GM19099 (cell line): ENCODE results near the gene HS1BP3.

Experiments
- POLR2A ChIP-seq: IDR thresholded peaks from 3 replicates; pipeline ENCODE4 v1.6.1; 2011; ENCODE audit warnings: low read depth; ENCODE audit not compliant: insufficient read length; ENCODE audit errors: extremely low read depth

Gene HS1BP3

GRCh38 chr2:20660506-20661420 is 9.9 kb upstream of the HS1BP3 start:
- no peak for TF ChIP-seq POLR2A

- no peak for TF ChIP-seq POLR2A
Measured at GRCh38 chr2:20657522-20658235, 6.8 kb upstream of the HS1BP3 start.

DNA sequence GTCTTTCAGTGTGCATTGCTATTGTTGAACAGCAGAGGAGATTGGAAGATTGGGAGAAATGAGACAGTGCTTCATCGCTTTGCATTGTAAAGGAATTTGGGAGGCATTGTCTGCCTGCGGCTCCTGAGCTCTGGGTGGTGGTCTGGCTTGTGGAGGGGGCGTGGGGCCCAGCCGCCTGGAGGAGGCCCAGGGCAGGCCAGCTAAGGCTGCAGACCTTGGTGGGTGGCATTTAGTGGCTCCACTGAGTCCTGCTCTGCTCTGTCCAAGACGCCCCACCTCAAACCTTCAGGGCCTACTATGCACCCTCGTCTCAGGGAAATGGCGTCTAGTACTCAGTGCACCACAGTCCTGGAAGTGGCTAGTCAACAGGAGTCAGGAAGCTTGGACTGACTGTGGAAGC is 5.7 kb upstream of the HS1BP3 start:
- no peak for TF ChIP-seq POLR2A

GRCh38 chr2:20654535-20654813 is 3.6 kb upstream of the HS1BP3 start:
- TF ChIP-seq POLR2A: no peak

GRCh38 chr2:20653695-20654534 is 3.0 kb upstream of the HS1BP3 start:
- TF ChIP-seq POLR2A: no peak

- no peak for TF ChIP-seq POLR2A
Measured at GRCh38 chr2:20652673-20653575, 2.0 kb upstream of the HS1BP3 start.

- no peak for TF ChIP-seq POLR2A
Measured at GRCh38 chr2:20652141-20652540, 1.2 kb upstream of the HS1BP3 start.

DNA sequence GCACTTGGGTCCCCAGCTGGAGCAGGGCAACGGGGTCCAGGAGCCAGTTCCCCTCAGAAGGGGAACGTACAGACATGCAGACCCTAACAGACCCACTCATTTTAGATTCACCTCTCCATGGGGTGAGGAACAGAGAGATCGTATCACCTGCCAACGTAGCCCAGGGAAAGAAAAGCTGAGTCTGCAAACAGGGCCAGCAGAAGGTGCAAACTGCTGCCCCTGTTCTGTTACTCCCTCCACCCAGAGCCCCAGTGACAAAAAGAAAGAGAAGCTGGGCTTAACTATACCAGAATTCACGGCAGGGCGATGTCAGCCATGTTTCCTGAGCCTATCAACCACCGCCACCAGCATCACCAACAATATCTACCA is 817 bp upstream of the HS1BP3 start:
- no peak for TF ChIP-seq POLR2A

GRCh38 chr2:20650393-20650876 is 463 bp downstream of the HS1BP3 start:
- TF ChIP-seq POLR2A: no peak

DNA sequence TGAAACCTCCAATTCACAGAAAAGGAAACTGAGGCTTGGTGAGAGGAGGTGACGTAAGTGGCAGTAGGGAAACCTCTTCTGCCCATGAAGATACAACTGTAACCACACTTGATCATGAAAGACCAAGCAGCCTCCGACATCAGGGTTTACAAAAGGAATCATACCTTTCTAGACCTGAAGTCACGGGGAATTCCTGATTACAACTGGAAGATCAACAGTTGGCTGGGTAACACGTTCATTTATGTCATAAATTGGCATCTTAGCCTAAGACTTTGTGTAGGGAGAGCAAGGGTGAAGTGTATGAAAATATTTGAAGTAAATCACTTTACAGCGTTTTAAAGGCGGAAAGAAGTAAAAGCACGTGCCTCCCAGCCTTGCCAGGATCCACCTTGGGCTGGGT is 922 bp downstream of the HS1BP3 start:
- TF ChIP-seq POLR2A: no peak

DNA sequence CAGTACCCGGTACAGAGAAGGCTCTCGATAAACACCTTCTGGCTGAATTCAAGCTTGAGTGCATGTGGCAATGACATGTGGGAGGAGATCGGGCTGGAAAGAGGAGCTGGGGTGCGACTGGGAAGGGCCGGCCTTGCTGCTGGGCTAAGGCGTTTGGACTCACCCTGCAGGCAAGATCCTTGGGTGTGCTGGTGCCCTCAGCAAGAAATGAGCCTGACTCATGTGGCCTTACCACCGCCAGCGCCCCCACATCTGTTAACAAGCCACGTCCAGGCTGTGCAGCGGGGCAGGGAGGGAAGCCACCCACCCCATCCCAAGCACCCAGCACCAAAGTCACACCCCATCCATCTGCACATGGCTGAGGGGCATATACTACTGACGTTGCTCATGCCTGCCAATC is 1.3 kb downstream of the HS1BP3 start:
- TF ChIP-seq POLR2A: no peak

- TF ChIP-seq POLR2A: no peak
Measured at GRCh38 chr2:20648831-20649230, 2.1 kb downstream of the HS1BP3 start.

DNA sequence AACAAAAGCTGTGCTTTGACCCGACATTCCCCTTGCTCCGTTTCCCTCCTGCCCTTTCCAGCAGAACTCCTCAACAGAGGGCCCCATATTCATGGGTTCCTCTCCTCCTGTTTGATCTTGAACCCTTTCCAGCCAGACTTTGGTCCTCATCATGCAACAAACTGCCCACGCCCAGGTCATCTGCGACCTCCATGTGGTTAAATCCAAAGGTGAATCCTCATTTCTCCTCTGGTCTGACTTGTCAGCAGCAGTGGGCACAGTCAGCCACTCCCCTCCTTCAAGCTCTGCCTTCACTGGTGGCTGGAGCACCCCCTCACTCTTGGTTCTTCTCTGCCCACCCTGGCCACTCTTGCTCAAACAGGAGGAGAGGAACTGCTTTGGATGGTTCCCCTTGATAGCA is 2.7 kb downstream of the HS1BP3 start:
- TF ChIP-seq POLR2A: no peak

DNA sequence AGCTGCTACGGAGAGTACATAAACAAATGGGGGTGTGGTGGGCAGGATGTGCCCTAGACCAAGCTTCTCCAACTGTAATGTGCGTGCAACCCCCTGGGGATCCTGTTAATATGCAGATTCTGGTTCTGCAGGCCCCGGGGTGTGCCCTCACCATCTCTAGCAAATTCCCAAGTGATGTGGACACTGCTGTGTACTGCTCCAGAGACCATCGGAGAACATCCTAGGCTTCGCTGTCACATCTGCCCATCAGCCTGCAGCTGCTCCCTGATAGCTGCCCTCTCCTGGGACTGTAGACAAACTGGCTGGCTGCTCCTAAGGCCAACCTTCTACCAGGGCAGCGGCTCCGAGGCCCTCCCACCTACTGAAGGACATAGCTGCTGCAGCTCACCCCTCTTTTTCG is 3.2 kb downstream of the HS1BP3 start:
- no peak for TF ChIP-seq POLR2A
